Nasal cavity respiratory epithelium epithelial cell of viscerocranial mucosa (primary cell): ENCODE results near the gene UGT2A1. TPM values are rescaled to one million over a fixed set of nuclear protein-coding genes. Genes with fewer than 3 reads are reported as not detected.

Experiments used
- total RNA-seq: library from RNA; depleted of rRNA; stranded (reverse); fragments of >200 nt; gene quantifications from 2 replicates; pipeline ENCODE4 v1.2.3, GENCODE V29; 2014

The UGT2A1 gene
- total RNA-seq, result not detected in 2 replicates

DNA sequence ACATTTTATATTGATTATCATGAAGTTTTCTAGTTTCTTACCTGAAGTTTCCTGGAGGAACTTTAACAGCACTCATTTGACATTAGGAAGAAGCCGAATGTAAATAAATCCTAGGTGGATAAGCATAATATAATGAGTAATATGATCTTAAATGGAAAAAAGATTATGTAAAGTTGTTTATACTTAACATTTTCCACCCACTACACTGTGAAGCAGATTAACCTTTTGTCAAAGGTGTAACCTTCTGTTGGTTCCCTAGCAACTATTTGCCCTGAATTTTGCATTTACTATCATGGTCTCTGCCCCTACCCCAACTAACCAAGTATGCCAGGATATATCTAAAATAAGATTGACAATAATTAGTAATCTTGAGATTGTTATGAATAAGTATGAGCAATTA lies at the start of gene UGT2A1:
Gene UGT2A1 (minus strand): TSS at position 101 of the 400 bp plus-strand sequence. CDS start 5,603 bp downstream, outside the sequence.

DNA sequence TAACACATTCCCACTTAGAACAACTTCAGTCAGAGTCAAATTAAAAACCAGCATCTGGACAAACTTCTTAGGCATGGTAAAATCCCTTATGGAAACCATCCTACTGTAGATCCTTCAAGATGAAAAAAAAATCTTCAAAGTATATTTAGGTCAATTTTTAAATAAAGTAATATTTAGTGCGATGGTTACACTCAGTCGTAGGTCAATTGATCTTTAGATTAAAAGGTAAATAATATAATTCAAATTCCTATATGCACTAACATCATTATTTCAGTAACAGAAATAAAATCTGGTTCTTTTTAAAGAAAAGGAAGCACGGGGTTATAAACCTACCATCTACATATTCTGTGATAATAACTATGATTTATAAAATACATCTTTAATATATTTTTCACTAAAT lies 13.5 kb downstream of the UGT2A1 start, which contains the start of gene UGT2A2:
Gene UGT2A2 (minus strand): TSS at position 101 of the 400 bp plus-strand sequence. CDS start 2 bp downstream, at position 99.

Other genes starting within 250 kb of the UGT2A1 start
- not detected in 2 replicates for gene UGT2B4, start 157.3 kb downstream of the UGT2A1 start, total RNA-seq
- gene UGT2A2, start 13.6 kb downstream of the UGT2A1 start, total RNA-seq, result not detected in 2 replicates
- gene SULT1B1, start 107.4 kb upstream of the UGT2A1 start, total RNA-seq, result under 0.01 and 0.28 TPM in 2 replicates
- gene SULT1E1, start 206.9 kb upstream of the UGT2A1 start, total RNA-seq, result 0.64 and 3.8 TPM in 2 replicates